ENCODE measurements around the gene ZNF598. TPM values are rescaled to one million over a fixed set of nuclear protein-coding genes. Genes with fewer than 3 reads are reported as not detected.

ZNF598 gene
- total RNA-seq, 1 experiment from 2014 or later = 75.8 TPM

GRCh38 chr16:2037115-2037514 lies 27.5 kb upstream of the ZNF598 start:
- intact Hi-C loops (cut with micrococcal nuclease; ENCODE audit: unreplicated experiment) = no loop called here
- Histone ChIP-seq H3K9me3 (ENCODE audit: low read depth, low read length, poor library complexity, severe bottlenecking) (no peaks in the 10 kb centered on the region), H3K4me1 (ENCODE audit: insufficient read depth, low read length, poor library complexity, severe bottlenecking) (peaks cover 43% of the 10 kb centered on the region), H3K27me3 (replicated peaks; ENCODE audit: insufficient read depth, low read depth, low read length, poor library complexity) (no peaks in the 10 kb centered on the region), H3K4me3 (ENCODE audit: low read depth, low read length, poor library complexity, severe bottlenecking) (no peak overlapping the region), H3K27ac (ENCODE audit: low read depth, low read length, poor library complexity, severe bottlenecking) (peak overlapping the region; percentile 23), H3K36me3 (ENCODE audit: insufficient read depth, low read length, poor library complexity, severe bottlenecking) (peaks cover 4% of the 10 kb centered on the region)
- DNase-seq (ENCODE audit: low spot score) = no peak
- TF ChIP-seq CTCF (conservative IDR thresholded peaks at IDR 0.05; ENCODE audit: low read depth, low read length) = no peak
- TF ChIP-seq EZH2 (IDR thresholded peaks at IDR 0.05; ENCODE audit: borderline replicate concordance, low read depth, low read length, poor library complexity, severe bottlenecking) = no peak
- POLR2A ChIA-PET (ENCODE audit: low non-redundant PET) = no interaction called here
- CTCF ChIA-PET = no interaction called here
- no TSS peak for BruUV-seq (replicated peaks)

- no peak for TF ChIP-seq EZH2 (IDR thresholded peaks at IDR 0.05; ENCODE audit: borderline replicate concordance, low read depth, low read length, poor library complexity, severe bottlenecking)
- TF ChIP-seq CTCF (conservative IDR thresholded peaks at IDR 0.05; ENCODE audit: low read depth, low read length) = no peak
- H3K27me3 ChIP-seq (replicated peaks; ENCODE audit: insufficient read depth, low read depth, low read length, poor library complexity) = no peaks in the 10 kb centered on the region
- no peaks in the 10 kb centered on the region for H3K9me3 ChIP-seq (ENCODE audit: low read depth, low read length, poor library complexity, severe bottlenecking)
- BruUV-seq (replicated peaks) = no TSS peak
- peaks cover 43% of the 10 kb centered on the region for H3K4me1 ChIP-seq (ENCODE audit: insufficient read depth, low read length, poor library complexity, severe bottlenecking)
- H3K4me3 ChIP-seq (ENCODE audit: low read depth, low read length, poor library complexity, severe bottlenecking) = no peak overlapping the region
- CTCF ChIA-PET = no interaction called here
- intact Hi-C loops (cut with micrococcal nuclease; ENCODE audit: unreplicated experiment) = no loop called here
- peaks cover 4% of the 10 kb centered on the region for H3K36me3 ChIP-seq (ENCODE audit: insufficient read depth, low read length, poor library complexity, severe bottlenecking)
- DNase-seq (ENCODE audit: low spot score) = no peak
- POLR2A ChIA-PET (ENCODE audit: low non-redundant PET) = no interaction called here
- peak overlapping the region; percentile 68 for H3K27ac ChIP-seq (ENCODE audit: low read depth, low read length, poor library complexity, severe bottlenecking)
These were observed 26.8 kb upstream of the ZNF598 start for GRCh38 chr16:2036200-2036966.

GRCh38 chr16:2035431-2036199 lies 26.0 kb upstream of the ZNF598 start:
- POLR2A ChIA-PET (ENCODE audit: low non-redundant PET) = no interaction called here
- no peaks in the 10 kb centered on the region for H3K9me3 ChIP-seq (ENCODE audit: low read depth, low read length, poor library complexity, severe bottlenecking)
- no TSS peak for BruUV-seq (replicated peaks)
- H3K36me3 ChIP-seq (ENCODE audit: insufficient read depth, low read length, poor library complexity, severe bottlenecking) = peaks cover 4% of the 10 kb centered on the region
- no peak overlapping the region for H3K4me3 ChIP-seq (ENCODE audit: low read depth, low read length, poor library complexity, severe bottlenecking)
- peaks cover 49% of the 10 kb centered on the region for H3K4me1 ChIP-seq (ENCODE audit: insufficient read depth, low read length, poor library complexity, severe bottlenecking)
- peak; percentile 38 for DNase-seq (ENCODE audit: low spot score)
- no peaks in the 10 kb centered on the region for H3K27me3 ChIP-seq (replicated peaks; ENCODE audit: insufficient read depth, low read depth, low read length, poor library complexity)
- intact Hi-C loops (cut with micrococcal nuclease; ENCODE audit: unreplicated experiment) = no loop called here
- CTCF ChIA-PET = no interaction called here
- H3K27ac ChIP-seq (ENCODE audit: low read depth, low read length, poor library complexity, severe bottlenecking) = peak overlapping the region; percentile 68
- no peak for TF ChIP-seq EZH2 (IDR thresholded peaks at IDR 0.05; ENCODE audit: borderline replicate concordance, low read depth, low read length, poor library complexity, severe bottlenecking)
- no peak for TF ChIP-seq CTCF (conservative IDR thresholded peaks at IDR 0.05; ENCODE audit: low read depth, low read length)
